SU-DHL-6 (cell line): ENCODE data around the gene HS6ST3.

Experiments
- EZH2phosphoT487 ChIP-seq: fragments of 200-600 bp; sonication (generic), shearing (Covaris generic); conservative IDR thresholded peaks from 2 replicates; pipeline ENCODE4 v1.6.1; 2018; ENCODE audit warnings: mild to moderate bottlenecking, antibody characterized with exemption, low read length, moderate library complexity, mixed read lengths
- TF ChIP-seq, protein P1 (sequence below): fragments of 200-600 bp; sonication (generic); IDR thresholded peaks from one replicate; pipeline ENCODE4 v1.5.1; 2017; ENCODE audit warnings: antibody characterized with exemption, mild to moderate bottlenecking, low read length, moderate library complexity; ENCODE audit not compliant: insufficient read depth, poor library complexity, severe bottlenecking

DNA sequence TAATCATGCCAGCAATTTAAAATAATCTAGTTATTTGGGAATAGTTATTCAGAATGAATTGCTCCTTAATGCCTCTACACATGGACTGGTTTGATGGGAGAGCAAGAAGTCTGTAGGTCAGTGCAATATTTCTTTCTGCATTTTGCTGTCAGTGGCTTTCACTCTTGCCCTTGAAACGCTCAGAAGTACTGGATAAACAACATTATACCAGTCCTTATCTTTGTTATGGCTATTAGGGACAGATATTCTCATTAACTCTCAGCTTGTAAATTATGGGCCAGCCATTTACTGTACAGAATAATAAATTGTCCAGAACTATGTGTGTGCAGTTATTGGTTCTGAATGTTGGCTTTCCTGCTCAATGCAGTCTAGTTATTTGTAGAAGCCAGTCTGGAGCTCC is 680.0 kb downstream of the HS6ST3 start:
- TF ChIP-seq, protein P1, sequence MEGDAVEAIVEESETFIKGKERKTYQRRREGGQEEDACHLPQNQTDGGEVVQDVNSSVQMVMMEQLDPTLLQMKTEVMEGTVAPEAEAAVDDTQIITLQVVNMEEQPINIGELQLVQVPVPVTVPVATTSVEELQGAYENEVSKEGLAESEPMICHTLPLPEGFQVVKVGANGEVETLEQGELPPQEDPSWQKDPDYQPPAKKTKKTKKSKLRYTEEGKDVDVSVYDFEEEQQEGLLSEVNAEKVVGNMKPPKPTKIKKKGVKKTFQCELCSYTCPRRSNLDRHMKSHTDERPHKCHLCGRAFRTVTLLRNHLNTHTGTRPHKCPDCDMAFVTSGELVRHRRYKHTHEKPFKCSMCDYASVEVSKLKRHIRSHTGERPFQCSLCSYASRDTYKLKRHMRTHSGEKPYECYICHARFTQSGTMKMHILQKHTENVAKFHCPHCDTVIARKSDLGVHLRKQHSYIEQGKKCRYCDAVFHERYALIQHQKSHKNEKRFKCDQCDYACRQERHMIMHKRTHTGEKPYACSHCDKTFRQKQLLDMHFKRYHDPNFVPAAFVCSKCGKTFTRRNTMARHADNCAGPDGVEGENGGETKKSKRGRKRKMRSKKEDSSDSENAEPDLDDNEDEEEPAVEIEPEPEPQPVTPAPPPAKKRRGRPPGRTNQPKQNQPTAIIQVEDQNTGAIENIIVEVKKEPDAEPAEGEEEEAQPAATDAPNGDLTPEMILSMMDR: no peak
- no peak for TF ChIP-seq EZH2phosphoT487
